H1 (cell line): ENCODE results near the gene PDE6B. TPM values are rescaled to one million over a fixed set of nuclear protein-coding genes. Genes with fewer than 3 reads are reported as not detected.

ENCODE experiments used
- CTCF ChIA-PET: fragments of 300-600 bp; sonication (Branson Sonifier 250); formaldehyde crosslinking; loops from one replicate; lab custom pipeline; 2021; ENCODE audit not compliant: partially characterized antibody; lab: Charles Lee
- POLR2A ChIA-PET: fragments of 300-600 bp; sonication (Branson Sonifier 250); formaldehyde crosslinking; loops from one replicate; lab custom pipeline; 2021; ENCODE audit warnings: inconsistent platforms; ENCODE audit not compliant: partially characterized antibody; lab: Charles Lee
- DNase-seq, 2 experiments: peaks; one replicate each; pipeline versions ENCODE4 v3.0.0 to v3.0.0-alpha.2; 2010 to 2022; ENCODE audit warnings: low spot score in 2 of 2, low read depth in 1 of 2, mixed read lengths in 1 of 2
- FAIRE-seq: peaks from 2 replicates; lab custom pipeline; 2011; peaks lifted over from hg19 to GRCh38; lab: Jason Lieb, UNC
- H2AFZ ChIP-seq: 2 replicates; pipeline ENCODE4 v1.8.1; 2012; ENCODE audit warnings: low read length, inconsistent platforms
- H2AK5ac ChIP-seq: 2 replicates; pipeline ENCODE4 v1.6.1; 2013; ENCODE audit warnings: low read depth, low read length
- H2BK120ac ChIP-seq: replicated peaks from 2 replicates; pipeline ENCODE3; 2013; ENCODE audit warnings: low read depth, low read length, inconsistent platforms
- H2BK12ac ChIP-seq: 2 replicates; pipeline ENCODE4 v1.6.1; 2013; ENCODE audit warnings: low read depth, low read length
- H2BK15ac ChIP-seq: 2 replicates; pipeline ENCODE4 v1.6.1; 2013; ENCODE audit warnings: low read length
- H2BK20ac ChIP-seq: 2 replicates; pipeline ENCODE4 v1.6.1; 2013; ENCODE audit warnings: low read length
- H2BK5ac ChIP-seq: 2 replicates; pipeline ENCODE4 v1.6.1; 2013; ENCODE audit warnings: low read depth, low read length
- H3K14ac ChIP-seq: 2 replicates; pipeline ENCODE4 v1.6.1; 2013; ENCODE audit warnings: inconsistent platforms; ENCODE audit not compliant: insufficient read length
- H3K18ac ChIP-seq: 2 replicates; pipeline ENCODE4 v1.6.1; 2013; ENCODE audit warnings: low read length; ENCODE audit errors: extremely low read depth
- H3K23ac ChIP-seq: 2 replicates; pipeline ENCODE4 v1.6.1; 2013; ENCODE audit warnings: inconsistent platforms; ENCODE audit not compliant: insufficient read length
- H3K23me2 ChIP-seq: 2 replicates; pipeline ENCODE4 v1.6.1; 2013; ENCODE audit warnings: low read depth, low read length
- H3K27ac ChIP-seq: 2 replicates; pipeline ENCODE4 v1.6.1; 2011; ENCODE audit warnings: low read depth, low read length, inconsistent platforms
- H3K27me3 ChIP-seq, 4 experiments: replicated peaks in 1 of 4; 1 replicate in 1 of 4; 2 replicates in 3 of 4; pipeline versions ENCODE4 v1.6.1 to v1.8.1; 2011 to 2013; ENCODE audit warnings: low read length in 3 of 4, mild to moderate bottlenecking in 3 of 4, inconsistent platforms in 2 of 4, mixed read lengths in 2 of 4, moderate library complexity in 1 of 4; ENCODE audit not compliant: control insufficient read depth in 3 of 4, insufficient read depth in 3 of 4; ENCODE audit errors: extremely low read depth in 1 of 4
- H3K36me3 ChIP-seq, 4 experiments: 2 replicates each; pipeline versions ENCODE4 v1.6.1 to v1.8.1; 2011 to 2013; ENCODE audit warnings: mild to moderate bottlenecking in 4 of 4, low read length in 3 of 4, moderate library complexity in 2 of 4, control low read depth in 1 of 4, inconsistent platforms in 1 of 4; ENCODE audit not compliant: insufficient read depth in 4 of 4, control insufficient read depth in 2 of 4
- H3K4ac ChIP-seq: replicated peaks from 2 replicates; pipeline ENCODE3; 2013; ENCODE audit warnings: low read length, low read depth, mixed read lengths, inconsistent platforms; ENCODE audit not compliant: insufficient read length
- H3K4me1 ChIP-seq, 4 experiments: replicated peaks in 1 of 4; 1 replicate in 1 of 4; 2 replicates in 3 of 4; pipeline versions ENCODE4 v1.6.1 to v1.8.1; 2011 to 2013; ENCODE audit warnings: low read length in 3 of 4, inconsistent platforms in 2 of 4, mixed read lengths in 1 of 4; ENCODE audit not compliant: insufficient read depth in 4 of 4, control insufficient read depth in 3 of 4
- H3K4me2 ChIP-seq, 2 experiments: 2 replicates each; pipeline versions ENCODE4 v1.6.1 to v1.8.1; 2011 to 2013; ENCODE audit warnings: low read depth in 2 of 2, low read length in 2 of 2, control low read depth in 1 of 2, inconsistent platforms in 1 of 2, mild to moderate bottlenecking in 1 of 2; ENCODE audit not compliant: insufficient read depth in 1 of 2
- H3K4me3 ChIP-seq, 4 experiments: fragments of 200-600, 300-600 bp in 1 of 4; sonication (generic), shearing (Covaris generic), sonication (Bioruptor Twin) in 1 of 4; 2 replicates each; pipeline versions ENCODE4 v1.5.1 to v1.8.1; 2011 to 2016; ENCODE audit warnings: low read length in 4 of 4, low read depth in 3 of 4, control low read depth in 2 of 4, inconsistent platforms in 2 of 4, mild to moderate bottlenecking in 2 of 4, mixed read lengths in 1 of 4, moderate library complexity in 1 of 4; ENCODE audit not compliant: insufficient read depth in 2 of 4; ENCODE audit errors: extremely low read depth in 1 of 4
- H3K56ac ChIP-seq: replicated peaks from 2 replicates; pipeline ENCODE3; 2013; ENCODE audit warnings: low read depth, mild to moderate bottlenecking, mixed read lengths, low read length, inconsistent platforms; ENCODE audit not compliant: insufficient read length
- H3K79me1 ChIP-seq: 2 replicates; pipeline ENCODE4 v1.6.1; 2013; ENCODE audit warnings: low read depth, low read length, control low read depth
- H3K79me2 ChIP-seq, 2 experiments: 2 replicates each; pipeline versions ENCODE4 v1.6.1 to v1.8.1; 2012 to 2013; ENCODE audit warnings: low read length in 2 of 2, mild to moderate bottlenecking in 2 of 2, inconsistent platforms in 1 of 2; ENCODE audit not compliant: insufficient read depth in 2 of 2, control insufficient read depth in 1 of 2
- H3K9ac ChIP-seq, 4 experiments: replicated peaks in 1 of 4; 1 replicate in 1 of 4; 2 replicates in 3 of 4; pipeline versions ENCODE4 v1.6.1 to v1.8.1; 2011 to 2013; ENCODE audit warnings: low read depth in 3 of 4, low read length in 3 of 4, control low read depth in 2 of 4, mild to moderate bottlenecking in 2 of 4, moderate library complexity in 2 of 4, inconsistent platforms in 1 of 4; ENCODE audit errors: extremely low read depth in 1 of 4
- H3K9me3 ChIP-seq, 2 experiments: 2 replicates each; pipeline versions ENCODE4 v1.6.1 to v1.8.1; 2012 to 2013; ENCODE audit warnings: mild to moderate bottlenecking in 2 of 2, moderate library complexity in 2 of 2, control low read depth in 1 of 2, inconsistent platforms in 1 of 2, low read depth in 1 of 2, low read length in 1 of 2, mixed read lengths in 1 of 2; ENCODE audit not compliant: insufficient read depth in 2 of 2
- H4K20me1 ChIP-seq, 2 experiments: replicated peaks in 1 of 2; 2 replicates each; pipeline versions ENCODE3 to v1.8.1; 2011 to 2013; ENCODE audit warnings: inconsistent platforms in 2 of 2, low read length in 2 of 2, mild to moderate bottlenecking in 1 of 2; ENCODE audit not compliant: insufficient read depth in 2 of 2, control insufficient read depth in 1 of 2
- H4K5ac ChIP-seq: 2 replicates; pipeline ENCODE4 v1.6.1; 2013; ENCODE audit warnings: low read length, low read depth, mixed read lengths, inconsistent platforms; ENCODE audit not compliant: insufficient read length
- H4K8ac ChIP-seq: 2 replicates; pipeline ENCODE4 v1.8.0; 2013; ENCODE audit warnings: mild to moderate bottlenecking, moderate library complexity, low read length, inconsistent platforms; ENCODE audit not compliant: insufficient read depth; ENCODE audit errors: extremely low read depth
- H4K91ac ChIP-seq: replicated peaks from 2 replicates; pipeline ENCODE3; 2013; ENCODE audit warnings: low read length, mixed read lengths, inconsistent platforms; ENCODE audit not compliant: insufficient read length
- ASH2L ChIP-seq: fragments of 200-600, 300-600 bp; sonication (generic); IDR thresholded peaks from one replicate; pipeline ENCODE4 v1.7.1; 2017; ENCODE audit warnings: low read length
- CEBPB ChIP-seq: IDR thresholded peaks from 2 replicates; pipeline ENCODE4 v1.6.1; 2012; ENCODE audit warnings: low read depth, low read length
- CREB1 ChIP-seq: IDR thresholded peaks from 2 replicates; pipeline ENCODE4 v1.6.1; 2012; ENCODE audit warnings: inconsistent platforms
- FOSL1 ChIP-seq: IDR thresholded peaks from 2 replicates; pipeline ENCODE4 v1.6.1; 2011; ENCODE audit warnings: mild to moderate bottlenecking, low read depth, low read length, moderate library complexity; ENCODE audit not compliant: insufficient read depth
- HDAC6 ChIP-seq: IDR thresholded peaks from one replicate; pipeline ENCODE4 v1.7.1; 2012; ENCODE audit warnings: low read depth, mild to moderate bottlenecking, inconsistent platforms, low read length, moderate library complexity
- KDM1A ChIP-seq: fragments of 200-600, 300-600 bp; sonication (generic); IDR thresholded peaks from 2 replicates; pipeline ENCODE4 v1.7.1; 2016; ENCODE audit warnings: mild to moderate bottlenecking, low read length, borderline replicate concordance
- PHF8 ChIP-seq: fragments of 200-600 bp; sonication (generic); conservative IDR thresholded peaks from 2 replicates; pipeline ENCODE4 v1.7.1; 2012; ENCODE audit warnings: low read depth, mild to moderate bottlenecking, inconsistent platforms, low read length, moderate library complexity
- SIN3A ChIP-seq, 2 experiments: IDR thresholded peaks in 1 of 2; conservative IDR thresholded peaks in 1 of 2; 2 replicates each; pipeline ENCODE4 v1.6.1; 2011 to 2012; ENCODE audit warnings: low read length in 2 of 2, improper control_type of control experiment in 1 of 2, low read depth in 1 of 2, mild to moderate bottlenecking in 1 of 2
- SP2 ChIP-seq: IDR thresholded peaks from 2 replicates; pipeline ENCODE4 v1.6.1; 2012; ENCODE audit warnings: mild to moderate bottlenecking, low read length, inconsistent platforms
- TAF7 ChIP-seq: optimal IDR thresholded peaks from 2 replicates; pipeline ENCODE3; 2011; ENCODE audit warnings: low read depth, mild to moderate bottlenecking, inconsistent platforms, low read length, moderate library complexity, borderline replicate concordance
- WGBS, 2 experiments: shearing (Covaris generic) in 1 of 2; methylation state at CpG; one replicate each; pipeline versions ENCODE4 v1.1.6 to v1.1.7; 2013 to 2015; ENCODE audit warnings: low lambda C conversion rate in 2 of 2, mixed read lengths in 2 of 2, inconsistent platforms in 1 of 2, low coverage in 1 of 2, missing lambda C conversion rate in 1 of 2; ENCODE audit not compliant: insufficient replicate concordance in 2 of 2, insufficient coverage in 1 of 2, insufficient read length in 1 of 2; ENCODE audit errors: extremely low coverage in 1 of 2, missing lambda C conversion rate in 1 of 2; 5-methylcytosine and 5-hydroxymethylcytosine counted together
- polyA plus RNA-seq, 7 experiments: library from polyadenylated mRNA; depleted of rRNA in 3 of 7; stranded (reverse) in 5 of 7; unstranded in 2 of 7; fragments of >200 nt in 5 of 7; fragments of 200-250 nt in 2 of 7; gene quantifications; 1 replicate in 5 of 7; 2 replicates in 1 of 7; 4 replicates in 1 of 7; pipeline versions ENCODE4 v1.2.1 to v1.2.3, GENCODE V29; 2011 to 2013; ENCODE audit warnings: missing spikeins in 2 of 7, mixed read lengths in 2 of 7
- total RNA-seq: library from RNA; stranded (reverse); fragmentation: NEBNext Ultra II Directional; extraction: Animal tissue kit (Norgen Biotek cat#: 25700); gene quantifications from 2 replicates; pipeline ENCODE4 v1.2.1, GENCODE V29; 2021

PDE6B gene
- total and polyA plus RNA-seq, 2 of the 8 experiments (the other 6 are each of a cell fraction or from before 2014, with no cell fraction given), result 4.1 to 8.4 TPM

DNA sequence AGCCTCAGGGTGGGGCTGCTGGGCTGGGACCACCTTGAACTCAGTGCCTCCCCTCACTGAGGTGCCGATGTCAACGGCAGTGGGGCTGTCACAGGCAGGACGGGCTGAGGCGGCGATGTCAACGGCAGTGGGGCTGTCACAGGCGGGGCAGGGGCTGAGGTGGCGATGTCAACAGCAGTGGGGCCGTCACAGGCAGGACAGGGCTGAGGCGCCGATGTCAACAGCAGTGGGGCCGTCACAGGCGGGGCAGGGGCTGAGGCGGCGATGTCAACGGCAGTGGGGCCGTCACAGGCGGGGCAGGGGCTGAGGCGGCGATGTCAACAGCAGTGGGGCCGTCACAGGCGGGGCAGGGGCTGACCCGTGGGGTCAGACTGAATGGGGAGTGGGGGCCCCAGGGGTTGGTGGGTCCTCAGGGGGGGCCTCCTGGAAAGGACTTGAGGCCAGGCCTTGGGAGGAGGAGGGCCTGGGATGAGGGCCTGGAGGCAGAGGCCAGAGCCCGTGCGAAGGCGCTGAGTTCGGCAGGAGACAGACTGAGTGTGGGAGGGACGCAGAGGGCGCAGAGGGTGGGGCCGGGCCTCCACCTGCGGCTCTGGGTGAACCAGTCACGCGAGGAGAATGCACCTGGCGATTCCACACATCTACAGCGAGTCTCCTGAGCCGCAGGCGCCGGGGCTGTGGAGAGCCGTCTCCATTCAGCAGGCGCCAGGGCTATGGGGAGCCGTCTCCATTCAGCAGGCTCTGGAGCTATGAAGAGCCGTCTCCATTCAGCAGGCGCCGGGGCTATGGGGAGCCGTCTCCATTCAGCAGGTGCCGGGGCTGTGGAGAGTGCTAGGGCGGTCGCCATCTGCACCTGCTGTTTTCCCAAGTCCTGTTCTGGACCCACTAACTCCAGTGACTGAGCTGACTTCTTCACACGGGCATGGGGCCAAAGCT lies 25.8 kb downstream of the PDE6B start:
- CTCF ChIA-PET, result interaction anchor here (0.7 to 2.5 kb wide), 4 partner anchors 11 to 63 kb away, joined by 3 to 6 read pairs (median 3); partner anchors contain the start of gene PDE6B
- no peak overlapping the region for H2BK15ac ChIP-seq
- no peak overlapping the region for H3K9ac ChIP-seq
- no peaks in the 10 kb centered on the region for H3K36me3 ChIP-seq
- no peaks in the 10 kb centered on the region for H3K79me1 ChIP-seq
- no peak overlapping the region for H4K8ac ChIP-seq
- H3K4ac ChIP-seq, result no peak overlapping the region
- H4K5ac ChIP-seq, result no peak overlapping the region
- POLR2A ChIA-PET, result interaction anchor here (0.9 to 3.1 kb wide), 3 partner anchors 21 to 30 kb away, joined by 3 to 9 read pairs (median 4); partner anchors contain the start of gene PDE6B
- no peak overlapping the region for H4K91ac ChIP-seq
- WGBS, 2 experiments, result 84% methylated on average over 32 of the region's 49 CpGs; no CpG with 5 or more reads in 1 of the 2 experiments
- H2AK5ac ChIP-seq, result no peak overlapping the region
- no peak overlapping the region for H2BK20ac ChIP-seq
- H3K23me2 ChIP-seq, result no peaks in the 10 kb centered on the region
- DNase-seq, result no peak
- no peaks in the 10 kb centered on the region for H3K9me3 ChIP-seq
- H3K4me3 ChIP-seq, result no peak overlapping the region
- H3K4me1 ChIP-seq, result peaks cover 0 to 5% (median 0%) of the 10 kb centered on the region in 4 experiments; a peak in 1 of 7 replicates
- H3K27ac ChIP-seq, result no peak overlapping the region
- FAIRE-seq, result no peak
- no peak overlapping the region for H3K14ac ChIP-seq
- no peak overlapping the region for H3K18ac ChIP-seq
- no peak overlapping the region for H3K23ac ChIP-seq
- H3K79me2 ChIP-seq, result no peaks in the 10 kb centered on the region
- H3K56ac ChIP-seq, result no peak overlapping the region
- H2AFZ ChIP-seq, result no peak overlapping the region
- H2BK120ac ChIP-seq, result no peak overlapping the region
- no peak overlapping the region for H2BK12ac ChIP-seq
- H3K4me2 ChIP-seq, result no peak overlapping the region
- H2BK5ac ChIP-seq, result no peak overlapping the region
- H3K27me3 ChIP-seq, result peaks cover 0 to 11% (median 0%) of the 10 kb centered on the region in 4 experiments; a peak in 2 of 7 replicates
- peaks cover 0 to 2% of the 10 kb centered on the region in 2 experiments for H4K20me1 ChIP-seq
- no peak for TF ChIP-seq FOSL1
- TF ChIP-seq ASH2L, result no peak
- no peak for TF ChIP-seq TAF7
- no peak for TF ChIP-seq SIN3A (conservative IDR thresholded peaks at IDR 0.05 in 1 of 2, IDR thresholded peaks at IDR 0.05 in 1 of 2; ENCODE audit: low read depth in 1 of 2, low read length in 2 of 2)
- no peak for TF ChIP-seq HDAC6
- TF ChIP-seq PHF8, result no peak
- TF ChIP-seq CREB1, result no peak
- no peak for TF ChIP-seq CEBPB
- TF ChIP-seq SP2, result no peak
- no peak for TF ChIP-seq KDM1A
